Measurements from ENCODE around the gene UBE4A. TPM values are rescaled to one million over a fixed set of nuclear protein-coding genes. Genes with fewer than 3 reads are reported as not detected.
"Not testable (repeated sequence)": the region's sequence is repeated elsewhere in the genome, so short reads cannot be mapped to it uniquely, and the experiment has no call there.

Gene UBE4A
- total RNA-seq, 2 experiments from 2014 or later: 40.2 to 40.5 TPM

- intact Hi-C loops (cut with micrococcal nuclease): loop anchor here (5.0 kb wide), 1 partner anchor 36 kb away; the partner anchor contains the start of gene KMT2A
- DNase-seq (peak; percentile 96), ATAC-seq (peak; percentile 70)
- CTCF ChIA-PET: interaction anchor here (0.8 to 2.4 kb wide), 4 partner anchors 28 to 97 kb away, joined by 3 to 10 read pairs (median 4); partner anchors contain the start of gene CD3E
- Mint-ChIP-seq H3K27ac (peak within 1 kb of the TSS; percentile 99), H3K4me3 (peak within 1 kb of the TSS; percentile 86), H3K4me1 (ENCODE audit: low read depth) (peaks cover 54% of the 10 kb centered on the region), H3K9me3 (no peaks in the 10 kb centered on the region), H3K36me3 (ENCODE audit: low read depth) (peaks cover 42% of the 10 kb centered on the region), H3K27me3 (no peaks in the 10 kb centered on the region)
- POLR2A ChIA-PET: interaction anchor here (0.5 to 4.3 kb wide), 12 partner anchors 10 to 171 kb away, joined by 3 to 32 read pairs (median 5); partner anchors contain the start of genes ARCN1, KMT2A and UBE4A
- TF ChIP-seq CTCF (IDR thresholded peaks at IDR 0.05): no peak
Measured at GRCh38 chr11:118401151-118401879, 41.9 kb downstream of the UBE4A start, which contains the start of gene ATP5MG. Gene ATP5MG (plus strand): TSS chr11:118401606. CDS start chr11:118401666, 60 bp downstream.

GRCh38 chr11:118401880-118402590 lies 42.6 kb downstream of the UBE4A start:
- no peak for TF ChIP-seq CTCF (IDR thresholded peaks at IDR 0.05)
- Mint-ChIP-seq H3K4me3 (peak overlapping the region; percentile 86), H3K9me3 (no peaks in the 10 kb centered on the region), H3K27ac (peak overlapping the region; percentile 99), H3K36me3 (ENCODE audit: low read depth) (peaks cover 44% of the 10 kb centered on the region), H3K27me3 (no peaks in the 10 kb centered on the region), H3K4me1 (ENCODE audit: low read depth) (peaks cover 56% of the 10 kb centered on the region)
- intact Hi-C loops (cut with micrococcal nuclease): loop anchor here (5.0 kb wide), 1 partner anchor 35 kb away; the partner anchor contains the start of gene KMT2A
- DNase-seq (no peak), ATAC-seq (peak; percentile 5)
- CTCF ChIA-PET: interaction anchor here (0.8 to 2.4 kb wide), 5 partner anchors 27 to 98 kb away, joined by 3 to 10 read pairs (median 4); partner anchors contain the start of gene CD3E
- POLR2A ChIA-PET: interaction anchor here (0.7 to 1.4 kb wide), 6 partner anchors 11 to 170 kb away, joined by 3 to 11 read pairs (median 4); partner anchors contain the start of genes ARCN1 and KMT2A

- not testable (repeated sequence) for DNase-seq, ATAC-seq, H3K27me3 Mint-ChIP-seq, H3K9me3 Mint-ChIP-seq
- Mint-ChIP-seq H3K36me3 (ENCODE audit: low read depth) (peaks cover 44% of the 10 kb centered on the region), H3K4me1 (ENCODE audit: low read depth) (peaks cover 55% of the 10 kb centered on the region), H3K27ac (peak overlapping the region; percentile 34), H3K4me3 (peak overlapping the region; percentile 86)
- ChIA-PET POLR2A (interaction anchor here (0.6 to 1.4 kb wide), 5 partner anchors 10 to 513 kb away, joined by 3 to 11 read pairs (median 4); partner anchors contain the start of gene KMT2A), CTCF (interaction anchor here (0.9 to 2.4 kb wide), 5 partner anchors 26 to 98 kb away, joined by 3 to 10 read pairs (median 4); partner anchors contain the start of genes CD3D and CD3E)
- intact Hi-C loops (cut with micrococcal nuclease): loop anchor here (5.0 kb wide), 1 partner anchor 35 kb away; the partner anchor contains the start of gene KMT2A
Measured at GRCh38 chr11:118402594-118402993, 43.2 kb downstream of the UBE4A start.

GRCh38 chr11:118406599-118407166 lies 47.3 kb downstream of the UBE4A start:
- Mint-ChIP-seq H3K27ac (peak overlapping the region; percentile 43), H3K9me3 (no peaks in the 10 kb centered on the region), H3K36me3 (ENCODE audit: low read depth) (peaks cover 44% of the 10 kb centered on the region), H3K4me3 (no peak overlapping the region), H3K27me3 (no peaks in the 10 kb centered on the region), H3K4me1 (ENCODE audit: low read depth) (peaks cover 45% of the 10 kb centered on the region)
- DNase-seq: no peak
- CTCF ChIA-PET: interaction anchor here (0.9 to 2.7 kb wide), 4 partner anchors 9 to 235 kb away, joined by 3 to 6 read pairs (median 3); no protein-coding TSS in a partner anchor
- TF ChIP-seq CTCF (IDR thresholded peaks at IDR 0.05): no peak
- POLR2A ChIA-PET: interaction anchor here (0.6 to 1.8 kb wide), 4 partner anchors 9 to 47 kb away, joined by 3 to 6 read pairs (median 3); partner anchors contain the start of genes KMT2A and UBE4A
- no peak for ATAC-seq
- intact Hi-C loops (cut with micrococcal nuclease): no loop called here
